Skin of body (tissue), 3 donors: ENCODE results near the gene EAF1. TPM values are rescaled to one million over a fixed set of nuclear protein-coding genes. Genes with fewer than 3 reads are reported as not detected.
"Not testable (repeated sequence)": the region's sequence is repeated elsewhere in the genome, so short reads cannot be mapped to it uniquely, and the experiment has no call there.

Experiments used
- DNase-seq: peaks from one replicate; lab custom pipeline; 2025; lab: John Stamatoyannopoulos, UW
- small RNA-seq: library from RNA; depleted of rRNA; stranded (forward); fragments of <200 nt; gene quantifications from one replicate; pipeline ENCODE3, GENCODE V24; 2014; ENCODE audit warnings: low replicate concordance
- total RNA-seq: library from RNA; depleted of rRNA; stranded (reverse); fragments of >200 nt; gene quantifications from one replicate; pipeline ENCODE4 v1.2.3, GENCODE V29; 2014

The EAF1 gene
- total RNA-seq, 1 donor from 2014 or later = 14.8 TPM

GRCh38 chr3:15478640-15478979 lies 51.2 kb downstream of the EAF1 start:
- no peak for DNase-seq

GRCh38 chr3:15479400-15480224 lies 52.2 kb downstream of the EAF1 start:
- DNase-seq = no peak

DNA sequence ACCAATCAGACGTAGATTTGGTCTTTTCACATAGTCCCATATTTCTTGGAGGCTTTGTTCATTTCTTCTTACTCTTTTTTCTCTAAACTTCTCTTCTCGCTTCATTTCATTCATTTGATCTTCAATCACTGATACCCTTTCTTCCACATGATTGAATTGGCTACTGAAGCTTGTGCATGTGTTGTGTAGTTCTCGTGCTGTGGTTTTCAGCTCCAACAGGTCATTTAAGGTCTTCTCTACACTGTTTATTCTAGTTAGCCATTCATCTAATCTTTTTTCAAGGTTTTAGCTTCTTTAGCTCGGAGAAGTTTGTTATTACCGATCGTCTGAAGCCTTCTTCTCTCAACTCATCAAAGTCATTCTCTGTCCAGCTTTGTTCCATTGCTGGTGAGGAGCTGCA lies 57.2 kb downstream of the EAF1 start:
- DNase-seq = not testable (repeated sequence)

- no peak for DNase-seq
These were observed 58.6 kb downstream of the EAF1 start for GRCh38 chr3:15486020-15486419.

GRCh38 chr3:15486979-15487378 lies 59.6 kb downstream of the EAF1 start:
- DNase-seq = no peak

DNA sequence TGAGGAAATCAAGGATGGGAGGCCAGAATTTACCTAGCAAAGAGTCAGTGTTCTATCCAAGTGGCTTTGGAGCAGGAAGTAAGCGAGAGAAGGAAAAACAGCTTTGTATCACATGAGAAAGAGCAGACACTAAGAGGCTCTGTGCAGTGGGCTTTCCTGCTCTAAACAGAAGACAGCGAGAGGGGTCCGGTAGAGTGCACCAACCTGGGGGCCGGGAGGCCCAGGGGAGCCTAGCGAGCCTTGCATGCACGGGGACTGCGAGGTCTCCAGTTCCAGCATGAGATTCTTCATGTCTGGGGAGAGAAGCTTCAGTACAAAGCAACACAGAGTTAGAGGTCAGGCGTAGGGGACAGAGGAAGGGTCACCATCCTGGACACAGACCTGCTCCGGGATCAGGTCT lies 60.6 kb downstream of the EAF1 start:
- no peak for DNase-seq

GRCh38 chr3:15490158-15490557 lies 62.8 kb downstream of the EAF1 start:
- no peak for DNase-seq

DNA sequence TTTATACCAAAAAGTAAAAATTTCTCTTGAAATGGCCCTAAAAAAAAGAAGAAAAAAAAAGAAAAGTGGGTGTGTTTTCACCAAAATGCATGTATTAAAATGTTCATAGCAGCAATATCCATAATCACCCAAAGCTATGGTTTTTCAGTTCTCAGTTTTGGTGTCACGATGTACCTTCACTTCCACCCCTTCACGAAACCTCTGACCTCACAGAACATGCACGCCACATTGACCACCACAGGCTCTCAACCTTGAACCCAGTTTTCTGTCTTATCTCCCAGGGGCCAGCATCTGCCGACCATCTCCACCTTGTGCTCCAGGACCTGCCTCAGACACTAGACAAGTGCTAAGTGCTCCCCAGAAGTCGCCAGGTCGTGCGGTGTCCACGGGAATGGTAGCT lies 63.7 kb downstream of the EAF1 start:
- DNase-seq = no peak

Small RNAs within 50 kb of the gene (small RNA-seq; reads per million reads assigned to genes)
- not detected for gene RNU6-1024P

Other genes with a start within 250 kb of the EAF1 start
- 48.9 TPM for gene CAPN7, start 221.4 kb upstream of the EAF1 start, total RNA-seq
- 44.2 TPM for gene SH3BP5, start 95.0 kb upstream of the EAF1 start, total RNA-seq
- gene METTL6, start 54 bp upstream of the EAF1 start, total RNA-seq = 24.9 TPM
- 3.7 TPM for gene COLQ, start 94.1 kb downstream of the EAF1 start, total RNA-seq
- gene HACL1, start 174.0 kb downstream of the EAF1 start, total RNA-seq = 19.5 TPM
- gene BTD, start 174.1 kb downstream of the EAF1 start, total RNA-seq = 19.0 TPM